Measurements from ENCODE around the gene LENG8.

- TF ChIP-seq CTCF (conservative IDR thresholded peaks at IDR 0.05), result no peak
- no peak for TF ChIP-seq ZFX (IDR thresholded peaks at IDR 0.05)
Measured at GRCh38 chr19:54469496-54469934, 20.5 kb downstream of the LENG8 start.

All from C4-2B (cell line).